ENCODE data around the gene PPP1R9B. TPM values are rescaled to one million over a fixed set of nuclear protein-coding genes. Genes with fewer than 3 reads are reported as not detected.
A peak's percentile ranks its signal among the peaks of the same experiment; 100 is the strongest.

The PPP1R9B gene
- total and polyA plus RNA-seq, 8 donors = 13.5 to 34.6 (median 17.7) TPM

GRCh38 chr17:50146927-50147665 lies 3.4 kb downstream of the PPP1R9B start:
- FAIRE-seq = no peak
- Histone ChIP-seq H3K4me3 (peak overlapping the region in 2 of 4 donors; percentile 70 to 93), H3K9me3 (no peaks in the 10 kb centered on the region), H3K4me1 (peaks cover 5 to 11% (median 10%) of the 10 kb centered on the region in 3 donors), H3K27me3 (no peaks in the 10 kb centered on the region), H3K27ac (peak overlapping the region in 3 of 4 donors; percentile 10 to 85 (median 23)), H3K36me3 (peaks cover 0 to 19% (median 7%) of the 10 kb centered on the region in 3 donors)
- DNase-seq = peak in 2 of 6 donors; percentile 53 to 60
- ATAC-seq = no peak
- 35 to 45% methylated on average over 15 of the region's 15 CpGs for WGBS, 2 donors
- intact Hi-C loops (cut with DNase I) = no loop called here
- TF ChIP-seq CTCF (IDR thresholded peaks at IDR 0.05) = no peak

- no peak for FAIRE-seq
- TF ChIP-seq CTCF (IDR thresholded peaks at IDR 0.05) = no peak
- intact Hi-C loops (cut with DNase I) = no loop called here
- Histone ChIP-seq H3K4me1 (peaks cover 5 to 11% (median 10%) of the 10 kb centered on the region in 3 donors), H3K27me3 (no peaks in the 10 kb centered on the region), H3K9me3 (no peaks in the 10 kb centered on the region), H3K4me3 (peak overlapping the region in 2 of 4 donors; percentile 70 to 93), H3K27ac (peak overlapping the region in 2 of 4 donors; percentile 23 to 28), H3K36me3 (peaks cover 0 to 19% (median 7%) of the 10 kb centered on the region in 3 donors)
- 63 to 67% methylated on average over 10 of the region's 10 CpGs for WGBS, 2 donors
- peak in 1 of 6 donors; percentile 63 for DNase-seq
- no peak for ATAC-seq
These were observed 4.1 kb downstream of the PPP1R9B start for GRCh38 chr17:50146230-50146926.

- Histone ChIP-seq H3K9me3 (no peaks in the 10 kb centered on the region), H3K4me1 (peaks cover 5 to 11% (median 10%) of the 10 kb centered on the region in 3 donors), H3K27ac (no peak overlapping the region), H3K4me3 (no peak overlapping the region), H3K36me3 (peaks cover 0 to 19% (median 7%) of the 10 kb centered on the region in 3 donors), H3K27me3 (no peaks in the 10 kb centered on the region)
- no peak for FAIRE-seq
- intact Hi-C loops (cut with DNase I) = no loop called here
- no peak for TF ChIP-seq CTCF (IDR thresholded peaks at IDR 0.05)
- peak in 1 of 6 donors; percentile 55 for DNase-seq
- WGBS, 2 donors = 84% methylated on average over 11 of the region's 11 CpGs
- no peak for ATAC-seq
These were observed 4.8 kb downstream of the PPP1R9B start for GRCh38 chr17:50145532-50146229.

- Histone ChIP-seq H3K27ac (no peak overlapping the region), H3K27me3 (no peaks in the 10 kb centered on the region), H3K4me3 (no peak overlapping the region), H3K9me3 (no peaks in the 10 kb centered on the region), H3K36me3 (peaks cover 0 to 19% (median 7%) of the 10 kb centered on the region in 3 donors), H3K4me1 (peaks cover 5 to 11% (median 10%) of the 10 kb centered on the region in 3 donors)
- intact Hi-C loops (cut with DNase I) = no loop called here
- no peak for TF ChIP-seq CTCF (IDR thresholded peaks at IDR 0.05)
- WGBS, 2 donors = 74 to 78% methylated on average over 16 of the region's 16 CpGs
- FAIRE-seq = no peak
- peak in 3 of 6 donors; percentile 42 to 59 (median 58) for DNase-seq
- ATAC-seq = no peak
These were observed 5.5 kb downstream of the PPP1R9B start for GRCh38 chr17:50144845-50145531.
